Progenitor cell of endocrine pancreas (in vitro differentiated cells): Measurements from ENCODE around the gene PMEPA1. TPM values are rescaled to one million over a fixed set of nuclear protein-coding genes. Genes with fewer than 3 reads are reported as not detected.

ENCODE experiments used
- DNase-seq: peaks from one replicate; pipeline ENCODE4 v3.0.0; 2021; ENCODE audit warnings: low spot score; ENCODE audit not compliant: unreplicated experiment
- H3K27ac Mint-ChIP-seq: 2 replicates; pipeline ENCODE4 v1.8.0; 2021; ENCODE audit warnings: mild to moderate bottlenecking, moderate library complexity, mixed read lengths
- H3K27me3 Mint-ChIP-seq: 2 replicates; pipeline ENCODE4 v1.8.0; 2021; ENCODE audit warnings: mixed read lengths
- H3K36me3 Mint-ChIP-seq: 2 replicates; pipeline ENCODE4 v1.8.0; 2022; ENCODE audit warnings: mixed read lengths; ENCODE audit not compliant: insufficient read depth
- H3K4me1 Mint-ChIP-seq: 2 replicates; pipeline ENCODE4 v1.8.0; 2021; ENCODE audit warnings: low read depth, mixed read lengths
- H3K4me3 Mint-ChIP-seq: 2 replicates; pipeline ENCODE4 v1.8.0; 2021; ENCODE audit warnings: low read depth, mild to moderate bottlenecking, moderate library complexity, mixed read lengths
- H3K9me3 Mint-ChIP-seq: 2 replicates; pipeline ENCODE4 v1.8.0; 2021; ENCODE audit warnings: low read depth, mixed read lengths
- CTCF ChIP-seq: fragments of 200-600 bp; sonication (generic); IDR thresholded peaks from one replicate; pipeline ENCODE4 v1.5.0; 2021; ENCODE audit warnings: antibody characterized with exemption, mild to moderate bottlenecking; ENCODE audit not compliant: unreplicated experiment
- total RNA-seq: library from RNA; stranded (reverse); gene quantifications from 2 replicates; pipeline ENCODE4 v1.2.1, GENCODE V29; 2021

PMEPA1 gene
- total RNA-seq, 1 donor from 2014 or later: 9.1 TPM

GRCh38 chr20:57736738-57737347 lies 27.0 kb upstream of the PMEPA1 start:
- H3K4me1 Mint-ChIP-seq: peaks cover 23% of the 10 kb centered on the region
- DNase-seq: no peak
- no peaks in the 10 kb centered on the region for H3K36me3 Mint-ChIP-seq
- peaks cover 15% of the 10 kb centered on the region for H3K27me3 Mint-ChIP-seq
- H3K9me3 Mint-ChIP-seq: no peaks in the 10 kb centered on the region
- no peak overlapping the region for H3K4me3 Mint-ChIP-seq
- peak overlapping the region; percentile 32 for H3K27ac Mint-ChIP-seq
- no peak for TF ChIP-seq CTCF

GRCh38 chr20:57735831-57736737 lies 26.3 kb upstream of the PMEPA1 start:
- Mint-ChIP-seq H3K4me3 (no peak overlapping the region), H3K27ac (no peak overlapping the region), H3K4me1 (peaks cover 17% of the 10 kb centered on the region), H3K36me3 (no peaks in the 10 kb centered on the region), H3K9me3 (no peaks in the 10 kb centered on the region), H3K27me3 (peaks cover 14% of the 10 kb centered on the region)
- TF ChIP-seq CTCF: no peak
- no peak for DNase-seq

- no peaks in the 10 kb centered on the region for H3K9me3 Mint-ChIP-seq
- no peak for TF ChIP-seq CTCF
- no peaks in the 10 kb centered on the region for H3K36me3 Mint-ChIP-seq
- H3K27ac Mint-ChIP-seq: no peak overlapping the region
- no peak overlapping the region for H3K4me3 Mint-ChIP-seq
- peaks cover 14% of the 10 kb centered on the region for H3K27me3 Mint-ChIP-seq
- H3K4me1 Mint-ChIP-seq: peaks cover 16% of the 10 kb centered on the region
- no peak for DNase-seq
Measured at GRCh38 chr20:57734754-57735153, 24.9 kb upstream of the PMEPA1 start.

GRCh38 chr20:57732226-57732625 lies 22.4 kb upstream of the PMEPA1 start:
- Mint-ChIP-seq H3K4me1 (peaks cover 4% of the 10 kb centered on the region), H3K4me3 (no peak overlapping the region), H3K36me3 (no peaks in the 10 kb centered on the region), H3K27ac (no peak overlapping the region), H3K27me3 (peaks cover 24% of the 10 kb centered on the region), H3K9me3 (no peaks in the 10 kb centered on the region)
- no peak for TF ChIP-seq CTCF
- DNase-seq: no peak

- peaks cover 29% of the 10 kb centered on the region for H3K27me3 Mint-ChIP-seq
- peaks cover 2% of the 10 kb centered on the region for H3K36me3 Mint-ChIP-seq
- H3K4me1 Mint-ChIP-seq: no peaks in the 10 kb centered on the region
- no peak for TF ChIP-seq CTCF
- H3K27ac Mint-ChIP-seq: no peak overlapping the region
- H3K4me3 Mint-ChIP-seq: no peak overlapping the region
- no peak for DNase-seq
- no peaks in the 10 kb centered on the region for H3K9me3 Mint-ChIP-seq
Measured at GRCh38 chr20:57728762-57729161, 18.9 kb upstream of the PMEPA1 start.
